GM18861 (cell line): ENCODE results near the gene KCNQ4.

Experiments used
- ATAC-seq: cut with Tn5 transposase; IDR thresholded peaks from one replicate; pipeline ENCODE4 v1.9.1; 2021; ENCODE audit not compliant: unreplicated experiment

The KCNQ4 gene

GRCh38 chr1:40857737-40858136, 74.2 kb downstream of the KCNQ4 start:
- ATAC-seq, result no peak

GRCh38 chr1:40858856-40859416, 75.3 kb downstream of the KCNQ4 start:
- ATAC-seq, result no peak

GRCh38 chr1:40860706-40861223, 77.2 kb downstream of the KCNQ4 start:
- no peak for ATAC-seq

- ATAC-seq, result no peak
Observed at GRCh38 chr1:40861224-40862003, 77.8 kb downstream of the KCNQ4 start.

- ATAC-seq, result peak; percentile 91
Observed at GRCh38 chr1:40862008-40862863, 78.6 kb downstream of the KCNQ4 start, which contains the start of gene CITED4. CITED4 (minus strand) TSS chr1:40862363; CDS start chr1:40862127, 236 bp downstream.

- ATAC-seq, result no peak
Observed at GRCh38 chr1:40868051-40868723, 84.6 kb downstream of the KCNQ4 start.

GRCh38 chr1:40870135-40870728, 86.6 kb downstream of the KCNQ4 start:
- no peak for ATAC-seq

GRCh38 chr1:40872276-40872675, 88.7 kb downstream of the KCNQ4 start:
- no peak for ATAC-seq

- ATAC-seq, result no peak
Observed at GRCh38 chr1:40873863-40874472, 90.4 kb downstream of the KCNQ4 start.

GRCh38 chr1:40876436-40876761, 92.8 kb downstream of the KCNQ4 start:
- ATAC-seq, result no peak

GRCh38 chr1:40876891-40877290, 93.3 kb downstream of the KCNQ4 start:
- ATAC-seq, result no peak

- ATAC-seq, result no peak
Observed at GRCh38 chr1:40877698-40878097, 94.1 kb downstream of the KCNQ4 start.

- ATAC-seq, result no peak
Observed at GRCh38 chr1:40878906-40879305, 95.3 kb downstream of the KCNQ4 start.

GRCh38 chr1:40879482-40880175, 96.0 kb downstream of the KCNQ4 start:
- no peak for ATAC-seq

- ATAC-seq, result no peak
Observed at GRCh38 chr1:40880813-40881549, 97.4 kb downstream of the KCNQ4 start.

- no peak for ATAC-seq
Observed at GRCh38 chr1:40884055-40884795, 100.6 kb downstream of the KCNQ4 start.

GRCh38 chr1:40886318-40887011, 102.9 kb downstream of the KCNQ4 start:
- no peak for ATAC-seq

- ATAC-seq, result no peak
Observed at GRCh38 chr1:40887012-40887378, 103.4 kb downstream of the KCNQ4 start.
